Measurements from ENCODE around the gene VCX2.
A peak's percentile ranks its signal among the peaks of the same experiment; 100 is the strongest.
"Not testable (repeated sequence)": the region's sequence is repeated elsewhere in the genome, so short reads cannot be mapped to it uniquely, and the experiment has no call there.

VCX2 gene

DNA sequence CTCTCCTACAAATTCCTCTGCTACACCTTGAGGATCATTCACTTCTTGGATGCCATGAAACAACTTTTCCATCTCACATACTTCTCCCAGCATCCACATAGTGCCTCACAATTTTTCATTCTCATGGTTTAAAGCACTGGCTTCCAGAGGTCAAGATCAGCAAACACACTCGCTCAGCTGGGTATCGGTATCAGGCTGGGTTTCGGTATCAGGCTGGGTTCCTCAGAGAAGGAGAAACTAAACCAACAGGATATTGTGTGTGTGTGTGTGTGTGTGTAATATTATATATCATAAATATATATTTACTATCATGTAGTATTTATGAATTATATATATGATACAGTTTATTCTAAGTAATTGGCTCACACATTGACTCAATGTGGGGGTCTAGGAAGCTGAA is at the start of gene VCX2:
TSS of gene VCX2 (minus strand) at position 99 of the 400 bp plus-strand sequence. CDS start 624 bp downstream, outside the sequence.
- DNase-seq, result not testable (repeated sequence)

- no peak for DNase-seq
Observed at GRCh38 chrX:8204943-8205342, 33.9 kb upstream of the VCX2 start.

- no peak for DNase-seq
Observed at GRCh38 chrX:8204169-8204935, 33.3 kb upstream of the VCX2 start.

DNA sequence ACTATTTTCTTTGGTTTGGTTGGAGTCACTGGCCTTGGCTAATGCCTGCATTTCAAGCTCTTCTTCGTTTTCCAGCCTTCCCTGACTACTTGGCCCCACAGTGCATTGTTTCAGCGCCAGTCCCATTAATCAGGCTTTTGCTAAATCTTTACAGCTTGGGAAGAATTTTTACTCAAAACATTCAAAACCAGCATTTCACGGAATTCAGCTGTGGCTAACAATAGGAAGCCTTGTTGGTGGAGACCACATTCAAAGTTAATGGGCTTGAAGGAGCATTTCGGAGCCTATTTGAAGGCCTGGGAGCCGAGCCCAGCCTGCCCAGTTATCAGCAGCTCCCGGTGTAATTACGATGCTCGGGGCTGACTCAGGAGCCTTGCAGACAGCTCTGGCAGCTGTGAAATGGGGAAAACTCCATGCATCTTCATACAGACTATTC is 30.8 kb upstream of the VCX2 start:
- no peak for DNase-seq

DNA sequence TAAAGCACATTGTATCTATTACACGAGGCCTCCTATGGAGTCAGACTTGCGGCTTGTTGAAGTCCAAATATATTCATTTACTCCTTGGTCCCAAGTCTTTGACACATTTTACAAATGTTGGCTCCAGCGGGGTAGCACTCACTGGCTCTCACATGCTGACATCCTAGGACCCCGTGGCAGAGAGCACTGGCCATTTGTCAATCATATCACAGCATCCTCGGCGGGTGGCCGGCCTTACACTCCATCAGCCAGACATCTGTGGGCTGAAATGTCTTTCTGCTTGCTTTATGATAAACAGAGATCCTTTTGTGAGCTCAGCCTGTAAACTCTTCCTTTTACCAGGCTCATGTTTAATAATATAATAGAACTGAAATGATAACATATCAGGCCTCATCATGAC is 25.7 kb upstream of the VCX2 start:
- no peak for DNase-seq

DNA sequence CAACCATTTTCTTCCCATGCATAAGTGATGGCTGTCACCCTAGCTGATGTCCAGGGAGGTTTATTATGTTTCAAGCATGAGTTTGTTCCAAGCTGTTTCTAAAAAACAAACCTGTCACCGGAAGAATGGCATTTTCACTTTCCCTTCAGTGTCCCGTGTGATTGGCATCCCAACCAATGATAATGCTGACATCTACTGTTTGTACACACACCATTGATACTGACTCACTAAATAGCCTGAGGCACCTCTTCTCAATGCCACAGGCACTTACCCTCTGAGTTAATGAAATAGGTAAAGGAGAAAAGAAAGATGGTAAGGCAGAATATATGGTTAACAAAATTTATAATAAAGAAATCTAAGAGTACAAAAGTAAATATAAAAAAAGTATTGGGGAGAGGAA is 23.1 kb upstream of the VCX2 start:
- DNase-seq, result no peak

GRCh38 chrX:8192276-8192675 is 21.2 kb upstream of the VCX2 start:
- no peak for DNase-seq

GRCh38 chrX:8191022-8191421 is 20.0 kb upstream of the VCX2 start:
- DNase-seq, result no peak

DNA sequence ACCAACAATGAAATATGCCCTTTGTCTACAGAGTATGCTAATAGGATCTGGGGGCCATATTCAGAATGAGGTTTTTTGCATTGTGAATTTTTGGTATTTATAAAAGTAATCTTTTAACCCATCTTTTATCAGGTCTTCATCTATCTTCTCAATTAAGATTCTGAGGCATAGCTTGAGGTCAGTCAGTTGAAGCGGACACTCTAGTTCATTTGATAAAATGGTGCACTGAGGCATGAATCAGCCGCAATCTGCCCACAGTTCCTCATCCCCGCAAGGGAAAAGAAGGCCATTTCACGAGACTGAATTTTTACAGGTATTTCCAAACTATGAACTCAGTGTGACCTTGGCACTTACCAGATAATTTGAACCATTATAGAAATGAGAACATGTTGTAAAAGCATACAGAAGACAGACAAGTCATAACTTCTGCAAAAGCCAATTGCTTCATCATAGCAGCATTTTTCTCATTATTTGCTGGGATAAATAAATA is 19.3 kb upstream of the VCX2 start:
- no peak for DNase-seq

DNA sequence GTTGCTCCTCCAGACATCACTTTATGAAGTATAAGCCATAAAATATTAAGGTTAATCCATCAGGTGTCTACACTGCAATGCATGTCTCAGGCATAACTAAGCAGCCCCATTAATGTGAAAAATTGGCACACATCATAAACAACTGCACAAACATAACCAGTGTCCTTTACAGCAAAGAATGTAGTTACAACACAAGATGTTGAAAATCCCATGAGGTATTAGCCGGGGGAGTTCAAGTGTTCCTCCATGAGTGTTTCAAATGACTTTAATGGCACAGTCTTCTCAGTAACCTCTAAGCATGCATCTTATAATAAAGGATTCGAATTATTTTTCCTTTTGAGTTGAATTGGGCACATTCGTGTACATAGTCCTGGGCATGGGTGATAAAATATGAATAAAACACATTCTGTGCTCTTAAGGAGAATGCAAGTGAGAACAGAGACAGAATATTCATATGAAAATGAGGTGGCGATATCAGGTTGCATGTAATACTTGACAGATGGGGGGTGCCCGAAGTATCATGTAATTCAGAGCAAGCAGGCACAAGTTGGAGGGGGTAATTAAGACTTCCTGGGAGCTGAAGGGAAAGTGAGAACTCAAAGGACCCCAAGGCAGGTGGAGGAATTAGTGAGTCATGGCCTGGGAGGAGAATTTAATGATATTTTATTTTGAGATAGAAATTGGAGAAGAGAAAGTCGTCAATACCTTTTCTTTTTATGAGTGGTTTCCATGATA is 18.2 kb upstream of the VCX2 start:
- no peak for DNase-seq

DNA sequence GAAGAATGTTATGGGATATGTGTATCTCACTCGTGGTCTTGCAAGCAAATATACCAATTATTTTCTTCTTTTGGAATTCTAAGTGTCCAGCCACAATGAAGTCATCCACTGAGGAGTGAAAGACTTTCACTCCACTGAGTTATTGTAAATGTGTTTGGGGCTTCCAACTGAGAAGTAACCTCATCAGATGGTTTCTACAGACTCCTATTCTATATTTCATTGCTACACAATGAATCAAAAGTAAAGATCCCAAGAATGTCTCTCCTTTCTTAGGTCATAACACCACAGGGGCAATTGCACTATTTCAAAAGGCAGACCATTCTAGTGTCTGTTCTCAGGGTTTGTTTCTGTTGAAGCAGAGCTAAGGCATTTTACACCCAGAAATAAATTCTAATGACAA is 12.3 kb upstream of the VCX2 start:
- DNase-seq, result no peak

DNA sequence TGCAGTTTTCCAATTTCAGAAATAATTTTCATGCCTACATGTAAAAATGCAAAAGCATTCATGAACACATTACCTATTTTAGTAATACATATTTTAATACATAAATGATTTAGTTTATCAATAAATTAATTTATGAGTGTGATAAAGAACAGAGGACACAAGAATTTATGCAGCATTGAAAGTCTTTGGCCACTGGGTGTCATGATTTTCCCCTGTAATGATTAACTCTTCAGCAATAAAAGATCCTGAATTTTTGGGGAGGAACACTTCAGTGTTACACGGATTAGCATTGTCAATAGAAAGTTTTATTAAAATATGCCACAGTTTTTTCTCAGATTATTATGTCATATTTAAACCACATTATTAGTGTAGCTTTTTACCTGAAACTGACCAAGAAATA is 8.6 kb upstream of the VCX2 start:
- no peak for DNase-seq

DNA sequence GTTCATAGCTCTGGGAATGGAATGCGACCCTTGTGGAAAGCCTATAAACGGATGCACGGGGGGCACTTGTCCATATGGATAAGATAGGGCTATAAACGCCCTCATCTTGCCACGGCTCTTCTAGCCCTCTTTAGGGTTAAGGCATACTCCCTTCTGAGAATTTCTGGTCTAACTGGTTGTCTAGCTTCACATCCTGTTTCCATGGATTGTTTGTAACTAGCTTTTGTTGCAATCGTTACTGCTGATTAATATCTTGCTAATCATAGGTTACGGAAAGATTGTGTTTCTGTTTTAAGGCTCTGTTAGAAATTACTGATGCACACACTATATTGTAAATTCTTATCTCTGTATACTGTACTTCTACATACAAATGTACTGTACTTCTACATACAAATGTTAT is 17.1 kb downstream of the VCX2 start:
- not testable (repeated sequence) for DNase-seq

DNA sequence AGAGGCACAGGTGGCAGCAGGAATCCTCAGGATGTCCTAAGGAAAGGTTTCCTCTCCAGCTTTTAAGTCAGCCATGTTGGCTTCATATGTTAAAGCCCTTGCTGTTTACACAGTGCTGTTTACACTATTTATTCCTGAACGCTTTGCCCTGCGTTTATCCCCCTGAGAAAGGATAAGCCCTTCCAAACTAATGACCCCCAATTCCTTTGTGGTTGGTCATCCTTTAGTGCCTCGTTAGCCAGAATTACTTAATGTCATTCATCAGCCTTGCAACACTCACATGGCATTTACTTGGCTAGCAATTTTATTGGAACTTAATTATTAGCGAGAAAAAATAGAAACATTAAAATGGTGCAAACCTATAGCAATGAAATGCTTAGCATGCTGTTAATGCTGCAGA is 23.8 kb downstream of the VCX2 start:
- DNase-seq, result no peak

DNA sequence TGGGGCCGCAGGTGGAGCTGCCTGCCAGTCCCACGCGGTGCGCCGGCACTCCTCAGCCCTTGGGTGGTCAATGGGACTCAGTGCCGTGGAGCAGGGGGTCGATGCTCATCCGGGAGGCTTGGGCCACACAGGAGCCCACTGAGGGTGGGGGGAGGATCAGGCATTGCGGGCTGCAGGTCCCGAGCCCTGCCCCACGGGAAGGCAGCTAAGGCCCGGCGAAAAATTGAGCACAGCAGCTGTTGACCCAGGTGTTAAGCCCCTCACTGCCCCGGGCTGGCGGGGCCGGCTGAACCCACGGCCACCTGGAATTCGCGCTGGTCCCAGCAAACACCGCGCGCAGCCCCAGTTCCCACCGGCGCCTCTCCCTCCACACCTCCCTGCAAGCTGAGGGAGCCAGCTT is 26.1 kb downstream of the VCX2 start:
- peak; percentile 2 for DNase-seq

DNA sequence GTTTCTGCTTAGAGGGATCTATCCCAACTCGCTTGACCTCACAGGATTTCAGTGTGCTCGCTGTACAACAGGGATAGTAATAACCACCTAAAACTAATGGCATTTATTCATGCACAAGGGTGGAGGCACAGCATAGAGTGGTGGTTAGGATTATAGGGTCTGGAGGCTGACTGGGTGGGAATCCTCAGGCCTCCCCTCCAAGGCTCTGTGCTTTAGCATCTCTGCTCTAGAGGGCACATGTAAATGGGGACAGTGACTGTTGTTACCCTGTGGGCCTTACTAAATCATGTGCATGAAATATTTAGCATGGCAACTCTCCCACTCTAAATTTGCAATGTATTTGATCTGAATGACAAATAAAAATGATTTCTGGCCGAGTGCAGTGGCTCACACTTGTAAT is 29.2 kb downstream of the VCX2 start:
- DNase-seq, result no peak

DNA sequence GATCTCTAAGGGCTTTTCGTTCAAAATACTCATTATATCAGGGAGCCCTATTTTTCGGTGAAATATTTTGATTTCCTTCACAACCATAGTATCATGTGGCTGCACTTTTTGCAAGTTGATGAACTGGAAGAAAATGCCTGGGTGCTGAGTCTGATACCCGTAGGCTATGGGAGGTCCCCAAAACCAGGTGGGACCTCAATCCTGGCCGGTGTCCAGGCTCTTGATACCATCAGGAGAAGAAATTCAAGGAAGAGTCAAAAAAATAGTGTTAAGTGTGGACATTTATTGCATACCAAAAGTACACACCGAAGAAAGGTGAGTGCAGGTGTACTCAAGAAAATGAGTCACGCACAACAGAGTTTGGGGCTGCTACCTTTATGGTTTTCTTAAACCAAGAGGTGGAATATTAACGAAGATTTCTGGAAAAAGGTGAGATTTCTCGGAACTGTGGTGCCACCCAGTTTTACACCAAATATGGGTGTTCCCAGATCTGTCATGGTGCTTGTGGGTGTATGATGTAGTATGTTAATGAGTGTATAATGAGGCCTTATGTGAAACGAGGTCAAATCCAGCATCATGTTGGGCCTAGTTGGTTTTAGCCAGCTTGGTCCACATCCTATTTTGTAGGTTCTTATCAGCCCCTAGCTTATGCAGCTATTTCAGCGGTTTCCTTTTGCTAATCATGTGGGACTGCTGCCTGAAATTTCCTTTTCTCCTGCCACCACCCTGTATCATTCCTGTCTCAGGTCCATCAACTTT is 29.9 kb downstream of the VCX2 start:
- DNase-seq, result no peak

DNA sequence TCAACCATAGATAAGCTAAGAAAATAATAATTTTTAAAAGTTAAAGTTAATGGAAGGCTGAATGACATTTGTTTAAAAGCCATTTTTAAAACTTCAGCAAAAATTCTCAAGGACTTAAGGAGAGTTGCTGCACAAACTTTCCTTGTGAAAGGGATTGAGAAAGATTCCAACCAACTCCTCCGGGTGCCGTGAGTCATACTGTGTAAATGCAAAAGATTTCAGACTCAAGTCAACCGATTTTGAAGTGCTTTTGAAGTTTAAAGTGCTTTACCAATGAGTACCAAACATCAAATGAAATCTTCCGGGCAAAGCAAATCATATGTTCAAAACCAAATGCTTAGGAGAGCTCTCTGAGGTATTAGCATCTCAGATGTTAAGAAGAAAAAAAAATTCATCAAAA is 31.4 kb downstream of the VCX2 start:
- no peak for DNase-seq

DNA sequence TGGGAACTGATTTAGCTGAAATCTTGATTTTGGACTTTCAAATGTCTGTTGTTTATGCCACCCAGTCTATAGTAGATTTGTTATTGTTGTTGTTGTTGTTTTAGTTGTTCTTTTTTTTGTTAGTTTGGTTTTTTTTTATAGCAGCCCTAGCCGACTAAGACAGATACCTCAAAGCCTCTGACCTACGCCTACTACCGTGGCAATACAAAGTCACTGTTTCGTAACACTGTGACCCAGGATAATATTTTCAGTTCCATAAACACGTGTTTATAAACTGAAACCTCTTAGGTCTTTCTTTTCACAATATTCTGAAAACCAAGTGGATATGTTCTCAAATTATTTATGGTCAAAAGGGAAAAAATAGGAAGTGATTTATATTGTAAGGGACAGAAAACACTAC is 32.8 kb downstream of the VCX2 start:
- DNase-seq, result no peak

GRCh38 chrX:8126648-8127047 is 44.4 kb downstream of the VCX2 start:
- no peak for DNase-seq

DNA sequence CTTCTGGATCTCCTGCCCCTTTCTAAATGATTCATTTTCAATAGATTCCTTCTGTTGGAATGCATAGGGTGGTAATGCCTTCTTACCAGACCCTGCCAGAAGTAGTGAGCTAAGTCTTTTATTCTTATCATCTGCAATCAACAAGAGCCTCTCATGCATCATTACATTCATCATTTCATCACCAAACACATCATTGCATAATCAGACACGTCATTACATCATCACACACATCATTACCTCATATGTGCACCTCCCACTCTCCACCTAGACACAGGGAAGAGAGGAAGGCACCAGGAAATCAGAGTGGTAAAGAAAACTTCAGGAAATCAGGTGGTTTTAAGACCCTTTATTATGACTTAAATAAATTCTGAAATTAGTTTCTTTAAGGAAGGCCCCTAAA is 45.0 kb downstream of the VCX2 start:
- DNase-seq, result no peak

DNA sequence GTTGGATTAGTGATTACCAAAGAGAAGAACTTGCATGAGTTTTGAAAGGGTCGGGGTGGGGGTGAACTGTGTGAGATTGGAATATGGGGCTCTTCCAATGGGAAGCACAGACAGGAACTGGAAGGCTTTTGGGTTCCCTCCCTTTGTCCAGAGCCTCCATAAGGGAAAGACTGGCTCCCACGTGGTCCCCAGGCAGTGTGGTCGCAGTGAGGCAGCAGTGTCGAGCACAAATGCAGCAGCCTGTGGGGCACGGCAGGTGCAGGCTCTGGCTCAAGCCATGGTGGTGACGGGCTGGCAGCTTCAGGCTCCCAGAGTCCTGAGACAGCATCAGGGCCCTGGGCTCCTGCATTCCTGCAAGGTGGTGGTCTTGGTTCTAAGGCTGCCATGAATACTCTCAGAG is 45.5 kb downstream of the VCX2 start:
- no peak for DNase-seq

DNA sequence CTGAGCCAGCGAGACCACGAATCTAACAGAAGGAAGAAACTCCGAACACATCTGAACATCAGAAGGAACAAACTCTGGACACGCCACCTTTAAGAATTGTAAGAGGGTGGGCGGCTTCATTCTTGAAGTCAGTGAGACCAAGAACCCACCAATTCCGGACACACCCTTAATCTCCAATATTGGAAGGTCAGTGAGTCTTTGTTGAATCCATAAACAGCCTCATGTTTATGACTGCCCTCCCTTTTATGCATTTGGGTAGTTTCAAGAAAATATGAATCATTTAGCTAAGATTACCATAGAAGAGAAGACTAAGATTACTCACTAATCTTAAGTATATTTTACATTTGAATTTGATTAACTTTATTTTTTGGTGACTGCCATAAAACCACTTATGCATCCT is 48.5 kb downstream of the VCX2 start:
- DNase-seq, result no peak

DNA sequence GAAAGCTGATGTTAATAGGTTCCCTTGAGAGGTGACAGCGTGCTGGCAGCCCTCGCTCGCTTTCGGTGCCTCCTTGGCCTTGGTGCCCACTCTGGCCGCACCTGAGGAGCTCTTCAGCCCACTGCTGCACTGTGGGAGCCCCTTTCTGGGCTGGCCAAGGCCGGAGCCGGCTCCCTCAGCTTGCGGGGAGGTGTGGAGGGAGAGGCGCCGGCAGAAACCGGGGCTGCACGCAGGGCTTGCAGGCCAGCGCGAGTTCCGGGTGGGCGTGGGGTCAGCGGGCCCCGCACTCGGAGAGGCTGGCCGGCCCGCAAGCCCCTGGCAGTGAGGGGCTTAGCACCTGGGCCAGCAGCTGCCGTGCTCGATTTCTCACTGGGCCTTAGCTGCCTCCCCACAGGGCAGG is 49.7 kb downstream of the VCX2 start:
- not testable (repeated sequence) for DNase-seq
